AG08396 (cell line): Measurements from ENCODE around the gene CCNJL.
A peak's percentile ranks its signal among the peaks of the same experiment; 100 is the strongest.
"Not testable (repeated sequence)": the region's sequence is repeated elsewhere in the genome, so short reads cannot be mapped to it uniquely, and the experiment has no call there.

Experiments
- DNase-seq: peaks from one replicate; pipeline ENCODE4 v3.0.0; 2012; ENCODE audit warnings: low spot score, mixed read lengths

The CCNJL gene, protein sequence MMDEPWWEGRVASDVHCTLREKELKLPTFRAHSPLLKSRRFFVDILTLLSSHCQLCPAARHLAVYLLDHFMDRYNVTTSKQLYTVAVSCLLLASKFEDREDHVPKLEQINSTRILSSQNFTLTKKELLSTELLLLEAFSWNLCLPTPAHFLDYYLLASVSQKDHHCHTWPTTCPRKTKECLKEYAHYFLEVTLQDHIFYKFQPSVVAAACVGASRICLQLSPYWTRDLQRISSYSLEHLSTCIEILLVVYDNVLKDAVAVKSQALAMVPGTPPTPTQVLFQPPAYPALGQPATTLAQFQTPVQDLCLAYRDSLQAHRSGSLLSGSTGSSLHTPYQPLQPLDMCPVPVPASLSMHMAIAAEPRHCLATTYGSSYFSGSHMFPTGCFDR

DNA sequence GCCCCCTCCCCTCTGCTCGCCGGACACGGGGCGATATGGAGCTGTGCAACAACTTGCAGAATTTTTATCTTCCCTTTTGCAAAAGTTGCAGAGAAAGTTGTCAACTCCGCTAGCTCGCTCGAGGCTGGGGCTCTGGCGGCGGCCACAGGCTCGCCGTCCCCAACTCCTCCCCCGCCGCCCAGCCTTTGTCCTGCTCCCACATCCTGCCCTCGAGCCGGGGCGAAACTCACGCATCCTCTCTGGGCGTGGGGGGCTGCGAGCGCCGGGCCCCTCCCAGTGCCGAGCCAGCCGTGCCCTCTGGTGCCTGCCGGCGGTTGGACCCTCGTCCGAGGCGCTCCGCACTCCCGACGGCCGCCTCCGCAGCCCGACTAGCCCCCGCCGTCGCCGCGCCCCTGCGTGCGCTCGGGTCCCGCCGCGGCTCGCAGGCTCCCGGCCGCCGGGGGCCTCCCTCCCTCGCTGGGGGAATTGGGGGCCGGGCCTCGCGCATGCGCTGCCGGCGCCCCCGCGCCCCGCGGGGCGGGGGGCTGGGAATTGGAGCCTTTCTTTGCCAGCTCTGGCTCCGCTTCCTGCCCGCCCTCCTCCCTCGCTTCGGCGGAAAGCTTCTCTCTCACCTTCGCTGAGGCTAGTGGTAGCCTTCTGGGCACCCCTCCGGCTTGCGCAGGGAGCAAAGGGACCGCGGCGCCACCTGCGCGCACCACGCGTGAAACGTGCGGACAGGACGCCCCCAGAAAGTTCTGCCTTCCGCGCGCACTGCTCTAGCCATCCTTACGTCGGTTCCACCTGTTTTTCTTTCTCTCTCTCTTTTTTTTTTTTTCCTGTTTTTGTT is at the start of gene CCNJL:
Gene CCNJL, minus strand, starts transcription at position 431 of the 826 bp plus-strand sequence. CDS start 641 bp downstream, outside the sequence.
- DNase-seq, result peak; percentile 82

- no peak for DNase-seq
Observed at GRCh38 chr5:160361624-160362228, 49.4 kb upstream of the CCNJL start.

GRCh38 chr5:160360310-160360709 is 47.9 kb upstream of the CCNJL start:
- no peak for DNase-seq

DNA sequence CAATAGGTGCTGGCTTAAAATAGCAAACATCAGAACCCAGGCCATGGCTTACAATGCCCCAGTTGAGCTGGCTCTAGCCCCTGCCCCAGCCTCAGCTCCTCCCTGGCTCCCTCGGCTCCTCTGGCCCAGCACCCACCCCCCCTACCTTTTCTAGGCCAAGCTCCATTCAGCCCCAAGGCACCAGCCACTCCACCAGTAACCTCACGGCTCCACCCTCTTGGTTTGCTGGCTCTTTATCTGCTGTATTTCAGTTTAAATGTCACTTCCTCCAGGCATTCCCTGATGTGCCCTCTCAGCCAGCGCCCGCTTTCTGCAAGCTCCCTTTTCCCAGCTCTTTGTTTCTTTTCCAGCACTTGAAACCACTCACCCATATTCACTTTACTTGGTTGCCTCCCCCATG is 47.5 kb upstream of the CCNJL start:
- DNase-seq, result no peak

GRCh38 chr5:160359242-160359641 is 46.9 kb upstream of the CCNJL start:
- no peak for DNase-seq

- DNase-seq, result peak; percentile 43
Observed at GRCh38 chr5:160357861-160358411, 45.6 kb upstream of the CCNJL start.

DNA sequence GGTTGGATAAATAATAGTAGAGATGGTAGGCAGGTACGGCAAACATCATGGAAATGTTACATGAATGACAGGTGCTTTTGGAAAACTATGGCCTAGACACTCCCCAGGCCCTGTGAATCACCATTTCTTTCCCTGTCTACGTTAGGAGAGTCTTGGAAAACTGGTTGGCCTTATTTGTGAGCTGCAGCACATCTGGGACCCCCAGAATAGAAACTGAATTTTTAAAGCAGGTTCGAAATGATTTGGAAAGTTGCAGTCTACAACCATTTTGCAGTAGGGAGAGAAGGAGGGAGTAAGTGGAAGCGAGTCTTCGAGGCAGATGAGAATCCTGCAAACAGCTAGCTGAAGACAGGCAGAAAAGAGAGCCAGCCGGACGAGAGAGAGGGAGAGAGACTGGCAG is 45.0 kb upstream of the CCNJL start:
- no peak for DNase-seq

DNA sequence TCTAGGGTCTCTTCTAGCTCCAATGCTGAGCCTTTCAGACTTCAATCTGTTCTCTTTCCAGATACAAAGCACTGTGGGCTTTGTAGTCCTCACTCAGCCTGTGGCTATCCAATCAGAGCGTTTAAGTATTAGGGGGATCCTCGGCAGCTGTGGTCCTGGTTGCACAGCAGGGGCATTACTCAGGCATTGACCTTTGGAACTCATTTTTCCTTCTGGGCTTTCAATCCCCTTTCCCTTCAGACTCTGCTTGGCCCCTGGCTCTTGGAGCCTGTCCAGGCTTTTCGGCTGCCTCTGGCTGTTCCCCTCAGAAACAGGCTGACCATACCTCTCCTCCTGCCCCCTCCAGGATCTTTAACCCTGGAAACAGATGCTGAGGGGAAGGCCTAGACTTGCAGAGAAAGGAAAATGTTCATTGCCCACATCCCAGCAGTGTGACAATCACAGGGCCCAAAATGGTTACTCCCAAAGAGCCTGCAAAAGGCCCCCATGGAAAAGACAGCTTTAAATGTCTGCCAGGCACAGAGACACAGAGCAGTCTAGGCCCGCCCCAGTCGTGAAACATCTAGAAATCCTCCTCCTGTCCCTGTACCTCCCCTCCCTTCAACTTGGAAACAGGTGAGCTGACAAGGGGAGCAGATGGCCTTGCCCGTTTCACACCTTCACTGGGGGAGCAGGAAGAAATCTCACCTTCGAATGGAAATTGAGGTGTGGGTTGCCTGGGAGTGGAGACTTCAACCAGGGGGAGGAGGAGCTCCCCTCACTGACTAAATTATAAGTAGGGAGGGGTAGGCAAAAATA is 44.4 kb upstream of the CCNJL start:
- no peak for DNase-seq

GRCh38 chr5:160354666-160355065 is 42.3 kb upstream of the CCNJL start:
- no peak for DNase-seq

DNA sequence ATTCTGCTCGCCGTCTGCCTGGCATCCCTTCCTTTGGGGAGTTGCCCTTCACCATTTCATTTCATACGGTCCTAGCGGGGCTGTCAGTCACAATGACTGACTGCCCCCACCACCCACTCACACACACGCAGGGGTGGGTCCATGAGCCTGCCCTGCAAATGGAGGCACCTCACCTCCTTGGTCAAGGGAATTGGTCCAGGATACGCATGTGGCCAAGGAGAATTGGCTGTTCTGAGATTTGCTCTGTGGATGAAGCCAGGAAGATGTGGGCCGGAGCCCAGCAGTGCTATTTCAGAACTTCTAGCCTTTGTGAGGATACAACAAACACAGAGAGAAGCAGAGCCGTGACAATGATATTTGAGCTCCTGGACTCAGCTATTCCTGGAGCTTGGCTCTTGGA is 41.0 kb upstream of the CCNJL start:
- no peak for DNase-seq

- DNase-seq, result no peak
Observed at GRCh38 chr5:160352308-160352707, 39.9 kb upstream of the CCNJL start.

- no peak for DNase-seq
Observed at GRCh38 chr5:160349935-160350303, 37.6 kb upstream of the CCNJL start.

GRCh38 chr5:160349249-160349934 is 37.0 kb upstream of the CCNJL start:
- no peak for DNase-seq

GRCh38 chr5:160348080-160348479 is 35.7 kb upstream of the CCNJL start:
- DNase-seq, result no peak

- DNase-seq, result no peak
Observed at GRCh38 chr5:160347448-160347847, 35.1 kb upstream of the CCNJL start.

DNA sequence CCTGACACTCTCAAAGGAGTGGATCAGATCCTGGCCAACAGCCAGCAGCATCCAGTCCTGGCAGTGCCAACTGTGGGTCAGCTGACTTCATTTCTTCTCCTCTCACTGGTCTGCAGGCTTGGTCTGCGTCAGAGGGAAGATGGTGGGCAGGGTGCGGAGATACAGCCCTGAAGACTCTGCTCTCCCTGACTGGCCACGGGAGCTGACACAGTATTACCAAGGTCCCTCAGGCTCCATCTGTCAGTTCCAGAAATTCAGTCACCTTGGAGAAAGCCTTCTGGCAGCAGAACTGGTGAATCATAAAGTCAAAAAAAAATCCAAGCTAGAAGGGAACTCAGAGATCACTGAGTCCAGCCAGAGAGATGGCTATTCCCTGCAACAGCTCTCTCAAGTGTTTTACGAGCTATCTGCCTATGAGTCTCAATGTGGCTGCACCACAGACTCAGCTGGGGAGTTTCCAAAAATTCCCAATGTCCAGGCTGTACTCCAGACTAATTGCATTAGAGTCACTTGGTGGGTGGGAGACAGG is 30.1 kb upstream of the CCNJL start:
- DNase-seq, result peak; percentile 45

DNA sequence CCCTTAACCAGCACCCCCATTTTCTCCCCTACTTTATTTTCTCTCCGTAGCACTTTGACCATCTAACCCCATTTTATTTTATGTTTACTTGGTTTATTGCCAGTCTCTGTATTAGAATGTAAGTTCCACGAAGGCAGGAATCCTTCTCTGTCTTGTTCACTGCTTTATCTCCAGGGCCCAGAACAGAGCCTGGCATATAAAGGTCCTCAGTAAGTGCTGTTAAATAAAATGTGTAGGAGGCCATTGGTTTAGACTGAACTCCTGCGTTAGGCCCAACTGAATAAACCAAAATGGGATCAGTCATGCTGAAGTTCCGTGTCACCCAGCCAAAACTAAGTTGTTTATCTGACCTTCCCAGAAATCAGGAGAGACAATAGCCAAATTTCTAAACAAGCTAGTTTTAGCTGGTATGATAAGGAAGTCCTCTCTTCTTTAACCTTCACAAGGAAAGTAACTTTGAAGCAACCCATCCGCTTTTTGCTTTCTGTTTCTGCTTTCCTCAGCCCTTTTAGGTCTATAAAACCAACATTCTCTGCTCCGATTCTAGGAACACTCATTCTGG is 29.0 kb upstream of the CCNJL start:
- DNase-seq, result no peak

DNA sequence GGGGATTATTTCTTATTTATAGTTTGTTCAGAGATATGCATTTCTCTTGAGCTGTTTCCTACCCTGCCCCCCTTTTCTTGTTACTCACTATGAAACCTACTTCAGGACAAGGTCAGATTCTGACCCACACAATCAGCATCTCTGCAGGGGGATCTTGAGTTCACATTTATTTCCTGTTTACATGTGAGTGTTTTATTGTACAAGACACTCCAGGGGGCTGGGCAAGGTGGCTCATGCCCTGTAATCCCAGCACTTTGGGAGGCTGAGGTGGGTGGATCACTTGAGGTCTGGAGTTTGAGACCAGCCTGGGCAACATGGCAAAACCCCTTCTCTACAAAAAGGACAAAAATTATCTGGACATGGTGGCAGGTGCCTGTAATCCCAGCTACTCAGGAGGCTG is 28.1 kb upstream of the CCNJL start:
- DNase-seq, result not testable (repeated sequence)

GRCh38 chr5:160339406-160340130 is 27.2 kb upstream of the CCNJL start:
- no peak for DNase-seq

GRCh38 chr5:160334716-160335115 is 22.4 kb upstream of the CCNJL start:
- not testable (repeated sequence) for DNase-seq
